Gastrocnemius medialis (tissue), 4 donors: ENCODE results near the gene SHISA3.

Source experiments
- POLR2A ChIP-seq, 2 donors: fragments of 450-650 bp; IDR thresholded peaks; one replicate each; pipeline ENCODE4 v1.6.1; 2017; ENCODE audit warnings: antibody characterized with exemption in 2 of 2, mild to moderate bottlenecking in 2 of 2, moderate library complexity in 2 of 2
- TF ChIP-seq, protein P1 (sequence below), 5 experiments: fragments of 450-650 bp in 3 of 5; fragments of 200-600 bp in 2 of 5; sonication (generic) in 2 of 5; IDR thresholded peaks in 4 of 5; conservative IDR thresholded peaks in 1 of 5; 1 replicate in 4 of 5; 2 replicates in 1 of 5; pipeline ENCODE4 v1.5.1; 2016 to 2019; ENCODE audit warnings: antibody characterized with exemption in 5 of 5, mild to moderate bottlenecking in 3 of 5, moderate library complexity in 3 of 5

DNA sequence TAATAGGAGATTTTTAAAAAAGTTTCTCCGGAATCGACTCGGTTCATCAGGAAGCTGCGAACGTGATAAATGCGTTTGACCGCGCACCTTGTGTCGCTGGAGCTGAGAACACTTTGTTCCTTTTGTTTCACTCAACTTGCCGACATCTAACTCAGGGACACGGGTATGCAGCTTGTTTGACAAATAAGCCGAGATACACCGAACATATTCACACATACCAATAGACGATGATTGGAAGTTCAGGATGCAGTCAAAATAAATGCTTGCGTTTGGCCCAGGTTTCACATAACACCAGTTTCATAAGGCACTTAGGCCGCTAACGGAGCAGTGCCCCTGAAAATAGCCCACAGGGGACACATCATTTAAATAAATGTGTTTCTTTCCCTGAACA, 932 bp upstream of the SHISA3 start:
- TF ChIP-seq, protein P1, sequence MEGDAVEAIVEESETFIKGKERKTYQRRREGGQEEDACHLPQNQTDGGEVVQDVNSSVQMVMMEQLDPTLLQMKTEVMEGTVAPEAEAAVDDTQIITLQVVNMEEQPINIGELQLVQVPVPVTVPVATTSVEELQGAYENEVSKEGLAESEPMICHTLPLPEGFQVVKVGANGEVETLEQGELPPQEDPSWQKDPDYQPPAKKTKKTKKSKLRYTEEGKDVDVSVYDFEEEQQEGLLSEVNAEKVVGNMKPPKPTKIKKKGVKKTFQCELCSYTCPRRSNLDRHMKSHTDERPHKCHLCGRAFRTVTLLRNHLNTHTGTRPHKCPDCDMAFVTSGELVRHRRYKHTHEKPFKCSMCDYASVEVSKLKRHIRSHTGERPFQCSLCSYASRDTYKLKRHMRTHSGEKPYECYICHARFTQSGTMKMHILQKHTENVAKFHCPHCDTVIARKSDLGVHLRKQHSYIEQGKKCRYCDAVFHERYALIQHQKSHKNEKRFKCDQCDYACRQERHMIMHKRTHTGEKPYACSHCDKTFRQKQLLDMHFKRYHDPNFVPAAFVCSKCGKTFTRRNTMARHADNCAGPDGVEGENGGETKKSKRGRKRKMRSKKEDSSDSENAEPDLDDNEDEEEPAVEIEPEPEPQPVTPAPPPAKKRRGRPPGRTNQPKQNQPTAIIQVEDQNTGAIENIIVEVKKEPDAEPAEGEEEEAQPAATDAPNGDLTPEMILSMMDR (IDR thresholded peaks at IDR 0.05 in 4 of 5, conservative IDR thresholded peaks at IDR 0.05 in 1 of 5) = no peak
- no peak for TF ChIP-seq POLR2A (IDR thresholded peaks at IDR 0.05)
